Measurements from ENCODE around the gene PPIG. TPM values are rescaled to one million over a fixed set of nuclear protein-coding genes. Genes with fewer than 3 reads are reported as not detected.

Gene PPIG
- total and polyA plus RNA-seq, 9 of the 15 experiments (the other 6 are each of a cell fraction or from before 2014, with no cell fraction given): 52.5 to 166 (median 124) TPM

- TF ChIP-seq IRF9 (tag; IDR thresholded peaks at IDR 0.05): no peak
- TF ChIP-seq TAF1 (IDR thresholded peaks at IDR 0.05; ENCODE audit: control insufficient read depth, extremely low read depth, insufficient read depth, low read length, severe bottlenecking): no peak
- no peak for TF ChIP-seq ELK3 (CRISPR knock-in tag; IDR thresholded peaks at IDR 0.05)
- TF ChIP-seq RCOR1 (IDR thresholded peaks at IDR 0.05; ENCODE audit: borderline replicate concordance in 1 of 2, low read depth in 2 of 2, low read length in 2 of 2): no peak
- no peak for TF ChIP-seq THAP12 (CRISPR knock-in tag; IDR thresholded peaks at IDR 0.05)
- TF ChIP-seq SIN3A (IDR thresholded peaks at IDR 0.05; ENCODE audit: borderline replicate concordance in 2 of 2, control insufficient read depth in 1 of 2, low read depth in 2 of 2, low read length in 2 of 2): no peak
- peak; percentile 100 for TF ChIP-seq NFIX (CRISPR knock-in tag; IDR thresholded peaks at IDR 0.05; ENCODE audit: low read depth)
These were observed 63.3 kb downstream of the PPIG start (continued) for GRCh38 chr2:169647496-169647895.
